A549 (cell line): ENCODE data around the gene SLC38A11. TPM values are rescaled to one million over a fixed set of nuclear protein-coding genes. Genes with fewer than 3 reads are reported as not detected.

Experiments
- ATAC-seq, 2 experiments: fragments of 200-7000 bp in 1 of 2; fragments of >200 bp in 1 of 2; cut with Nextera tagmentation in 1 of 2; cut with Tn5 transposase in 1 of 2; 3 replicates each; pipeline versions ENCODE4 v1.8.0 to v1.9.1; 2018 to 2020; ENCODE audit warnings: mild to moderate bottlenecking in 1 of 2, moderate library complexity in 1 of 2
- CTCF ChIA-PET: fragments of 300-600 bp; sonication (Branson Sonifier 250); formaldehyde crosslinking; extraction: SDS; loops from one replicate; lab custom pipeline; 2021; ENCODE audit warnings: antibody characterized with exemption, inconsistent platforms; lab: Yijun Ruan, JAX
- POLR2A ChIA-PET: fragments of 350-600 bp; formaldehyde crosslinking; extraction: SDS; loops from one replicate; lab custom pipeline; 2021; ENCODE audit warnings: antibody characterized with exemption, inconsistent platforms; lab: Yijun Ruan, JAX
- DNase-seq, 2 experiments: peaks; one replicate each; pipeline versions ENCODE4 v3.0.0 to v3.0.0-alpha.2; 2011 to 2016; ENCODE audit warnings: low read depth in 1 of 2, low spot score in 1 of 2
- FAIRE-seq: peaks from 2 replicates; lab custom pipeline; 2011; peaks lifted over from hg19 to GRCh38; lab: Jason Lieb, UNC
- H3K27ac ChIP-seq, 2 experiments: fragments of >200 bp; sonication (Bioruptor Twin); formaldehyde crosslinking; 3 replicates each; pipeline ENCODE4 v1.5.1; 2016 to 2017
- H3K4me1 ChIP-seq: fragments of >200 bp; sonication (Bioruptor Twin); formaldehyde crosslinking; 3 replicates; pipeline ENCODE4 v1.6.1; 2016
- H3K4me2 ChIP-seq: fragments of >200 bp; sonication (Bioruptor Twin); formaldehyde crosslinking; 3 replicates; pipeline ENCODE4 v1.6.1; 2016
- H3K4me3 ChIP-seq: fragments of >200 bp; sonication (Bioruptor Twin); formaldehyde crosslinking; 3 replicates; pipeline ENCODE4 v1.5.1; 2016
- H3K9me3 ChIP-seq: fragments of >200 bp; sonication (Bioruptor Twin); formaldehyde crosslinking; 3 replicates; pipeline ENCODE4 v1.6.1; 2016
- ATOH8 ChIP-seq: fragments of 250-450 bp; sonication (Bioruptor Pico); IDR thresholded peaks from 2 replicates; pipeline ENCODE4 v1.5.0; 2020; ENCODE audit warnings: low read depth, mild to moderate bottlenecking, moderate library complexity
- BHLHE40 ChIP-seq: IDR thresholded peaks from 2 replicates; pipeline ENCODE4 v1.6.1; 2012; ENCODE audit warnings: low read depth, low read length, inconsistent platforms
- CBX8 ChIP-seq: fragments of 200-600 bp; sonication (generic); IDR thresholded peaks from 2 replicates; pipeline ENCODE4 v1.6.1; 2016
- EHF ChIP-seq: fragments of 250-450 bp; sonication (Bioruptor Pico); IDR thresholded peaks from 2 replicates; pipeline ENCODE4 v1.5.0; 2020; ENCODE audit warnings: mild to moderate bottlenecking
- EHMT2 ChIP-seq: fragments of 200-600 bp; sonication (generic); IDR thresholded peaks from 2 replicates; pipeline ENCODE4 v1.6.1; 2016; ENCODE audit warnings: antibody characterized with exemption, low read depth, mild to moderate bottlenecking, moderate library complexity
- ELK1 ChIP-seq: fragments of 150-350 bp; IDR thresholded peaks from 2 replicates; pipeline ENCODE4 v1.6.1; 2014; ENCODE audit warnings: low read depth, mild to moderate bottlenecking, low read length
- ESRRA ChIP-seq: fragments of 150-350 bp; IDR thresholded peaks from 2 replicates; pipeline ENCODE4 v1.6.1; 2014; ENCODE audit warnings: mild to moderate bottlenecking, low read length, borderline replicate concordance
- FOSL2 ChIP-seq, 2 experiments: fragments of 450-650 bp in 1 of 2; fragments of >200 bp in 1 of 2; sonication (Bioruptor Twin) in 1 of 2; formaldehyde crosslinking; IDR thresholded peaks; 2 replicates each; pipeline versions ENCODE4 v1.5.0 to v1.6.1; 2016 to 2020; ENCODE audit warnings: mild to moderate bottlenecking in 1 of 2, moderate library complexity in 1 of 2
- FOXS1 ChIP-seq: fragments of 250-450 bp; sonication (Bioruptor Pico); IDR thresholded peaks from 2 replicates; pipeline ENCODE4 v1.5.0; 2020; ENCODE audit warnings: mild to moderate bottlenecking, moderate library complexity
- HMGXB4 ChIP-seq: fragments of 250-450 bp; sonication (Bioruptor Pico); IDR thresholded peaks from 2 replicates; pipeline ENCODE4 v1.5.0; 2021; ENCODE audit warnings: mild to moderate bottlenecking, moderate library complexity, borderline replicate concordance
- HOXA7 ChIP-seq: fragments of 250-450 bp; sonication (Bioruptor Pico); IDR thresholded peaks from 2 replicates; pipeline ENCODE4 v1.5.0; 2020; ENCODE audit warnings: mild to moderate bottlenecking, moderate library complexity
- HOXB13 ChIP-seq: fragments of 250-450 bp; sonication (Bioruptor Pico); IDR thresholded peaks from 2 replicates; pipeline ENCODE4 v1.5.0; 2020; ENCODE audit warnings: low read depth, mild to moderate bottlenecking, moderate library complexity
- HOXB5 ChIP-seq: fragments of 250-450 bp; sonication (Bioruptor Pico); IDR thresholded peaks from 2 replicates; pipeline ENCODE4 v1.5.0; 2020; ENCODE audit warnings: mild to moderate bottlenecking, moderate library complexity
- KDM5A ChIP-seq: fragments of 200-600 bp; sonication (generic); IDR thresholded peaks from 2 replicates; pipeline ENCODE4 v1.6.1; 2016; ENCODE audit warnings: antibody characterized with exemption, mild to moderate bottlenecking
- MAFK ChIP-seq: fragments of 450-650 bp; IDR thresholded peaks from 2 replicates; pipeline ENCODE4 v1.6.1; 2014; ENCODE audit not compliant: partially characterized antibody
- MAX ChIP-seq: IDR thresholded peaks from 2 replicates; pipeline ENCODE4 v1.6.1; 2012
- MAZ ChIP-seq: fragments of 150-350 bp; IDR thresholded peaks from 2 replicates; pipeline ENCODE4 v1.6.1; 2014; ENCODE audit warnings: antibody characterized with exemption, low read depth, low read length, borderline replicate concordance
- MYC ChIP-seq: IDR thresholded peaks from 2 replicates; pipeline ENCODE4 v1.6.1; 2012; ENCODE audit warnings: mild to moderate bottlenecking, inconsistent platforms, low read length, improper control_type of control experiment, borderline replicate concordance
- PHF8 ChIP-seq: fragments of 200-600 bp; sonication (generic); IDR thresholded peaks from 2 replicates; pipeline ENCODE4 v1.6.1; 2016; ENCODE audit warnings: low read depth, mild to moderate bottlenecking, antibody characterized with exemption, moderate library complexity, borderline replicate concordance
- RARB ChIP-seq: fragments of 250-450 bp; sonication (Bioruptor Pico); IDR thresholded peaks from 2 replicates; pipeline ENCODE4 v1.8.0; 2021; ENCODE audit warnings: mild to moderate bottlenecking, moderate library complexity
- REST ChIP-seq: fragments of 200-600 bp; sonication (generic); IDR thresholded peaks from 2 replicates; pipeline ENCODE4 v1.6.1; 2016; ENCODE audit warnings: antibody characterized with exemption, mild to moderate bottlenecking, moderate library complexity
- RFX5 ChIP-seq: fragments of 450-650 bp; IDR thresholded peaks from 2 replicates; pipeline ENCODE4 v1.7.1; 2014; ENCODE audit warnings: antibody characterized with exemption, mild to moderate bottlenecking, moderate library complexity
- RNF2 ChIP-seq: fragments of 200-600 bp; sonication (generic); IDR thresholded peaks from 2 replicates; pipeline ENCODE4 v1.6.1; 2016; ENCODE audit warnings: low read depth, mild to moderate bottlenecking, antibody characterized with exemption, moderate library complexity, borderline replicate concordance
- SREBF2 ChIP-seq: fragments of 450-650 bp; IDR thresholded peaks from 2 replicates; pipeline ENCODE4 v1.6.1; 2014; ENCODE audit warnings: mild to moderate bottlenecking, moderate library complexity
- ZC3H11A ChIP-seq: fragments of 450-650 bp; IDR thresholded peaks from 2 replicates; pipeline ENCODE4 v1.6.1; 2014; ENCODE audit warnings: antibody characterized with exemption, mild to moderate bottlenecking
- ZNF302 ChIP-seq: fragments of 250-450 bp; sonication (Bioruptor Pico); IDR thresholded peaks from 2 replicates; pipeline ENCODE4 v1.9.0; 2021; ENCODE audit warnings: inconsistent platforms, mild to moderate bottlenecking, moderate library complexity
- WGBS: methylation state at CpG from one replicate; pipeline ENCODE4 v1.1.6; 2017; ENCODE audit errors: missing lambda C conversion rate; 5-methylcytosine and 5-hydroxymethylcytosine counted together
- polyA plus RNA-seq, 4 experiments: library from polyadenylated mRNA; depleted of rRNA in 3 of 4; stranded (reverse); fragments of >200 nt; fragmentation: RNase III in 1 of 4; extraction: RNeasy Plus Mini Kit Qiagen cat#74134 plus additional on column Dnase treatment in 1 of 4; gene quantifications; 2 replicates in 3 of 4; 3 replicates in 1 of 4; pipeline ENCODE4 v1.2.3, GENCODE V29; 2011 to 2017
- TF ChIP-seq, protein P1 (sequence below): fragments of >200 bp; sonication (Bioruptor Twin); formaldehyde crosslinking; IDR thresholded peaks from 3 replicates; pipeline ENCODE4 v1.5.1; 2016
- TF ChIP-seq, protein P2 (sequence below): fragments of 450-650 bp; IDR thresholded peaks from 2 replicates; pipeline ENCODE4 v1.6.1; 2014; ENCODE audit warnings: antibody characterized with exemption

The SLC38A11 gene
- polyA plus RNA-seq, 2 of the 4 experiments (the other 2 are of a cell fraction) = 0.05 to 0.22 TPM

DNA sequence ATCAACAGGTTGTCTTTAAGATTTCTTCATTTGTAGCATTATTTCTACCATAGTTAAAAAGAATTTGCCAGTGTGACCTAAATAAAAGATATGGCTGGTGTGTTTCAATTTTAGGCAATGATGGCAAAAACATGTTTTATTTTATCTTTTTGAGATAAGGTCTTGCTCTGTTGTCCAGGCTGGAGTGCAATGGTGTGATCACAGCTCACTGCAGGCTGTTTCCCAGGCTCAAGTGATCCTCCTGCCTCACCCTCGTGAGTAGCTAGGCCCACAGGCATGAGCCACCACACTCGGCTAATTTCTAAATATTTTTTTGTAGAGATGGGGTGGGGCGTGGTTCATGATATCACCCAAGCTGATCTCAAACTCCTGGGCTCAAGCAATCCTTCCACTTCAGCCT is 66.7 kb downstream of the SLC38A11 start:
- DNase-seq (no peak), FAIRE-seq (no peak), ATAC-seq (no peak)
- no peak overlapping the region for H3K4me3 ChIP-seq
- ChIA-PET POLR2A (no interaction called here), CTCF (interaction anchor here (1.0 kb wide), 1 partner anchor 46 kb away, joined by 3 read pairs; the partner anchor contains the start of gene COBLL1)
- WGBS = 68% methylated on average over 3 of the region's 3 CpGs
- no peaks in the 10 kb centered on the region for H3K4me1 ChIP-seq
- TF ChIP-seq EHMT2 = no peak
- no peak for TF ChIP-seq REST
- TF ChIP-seq, protein P1, sequence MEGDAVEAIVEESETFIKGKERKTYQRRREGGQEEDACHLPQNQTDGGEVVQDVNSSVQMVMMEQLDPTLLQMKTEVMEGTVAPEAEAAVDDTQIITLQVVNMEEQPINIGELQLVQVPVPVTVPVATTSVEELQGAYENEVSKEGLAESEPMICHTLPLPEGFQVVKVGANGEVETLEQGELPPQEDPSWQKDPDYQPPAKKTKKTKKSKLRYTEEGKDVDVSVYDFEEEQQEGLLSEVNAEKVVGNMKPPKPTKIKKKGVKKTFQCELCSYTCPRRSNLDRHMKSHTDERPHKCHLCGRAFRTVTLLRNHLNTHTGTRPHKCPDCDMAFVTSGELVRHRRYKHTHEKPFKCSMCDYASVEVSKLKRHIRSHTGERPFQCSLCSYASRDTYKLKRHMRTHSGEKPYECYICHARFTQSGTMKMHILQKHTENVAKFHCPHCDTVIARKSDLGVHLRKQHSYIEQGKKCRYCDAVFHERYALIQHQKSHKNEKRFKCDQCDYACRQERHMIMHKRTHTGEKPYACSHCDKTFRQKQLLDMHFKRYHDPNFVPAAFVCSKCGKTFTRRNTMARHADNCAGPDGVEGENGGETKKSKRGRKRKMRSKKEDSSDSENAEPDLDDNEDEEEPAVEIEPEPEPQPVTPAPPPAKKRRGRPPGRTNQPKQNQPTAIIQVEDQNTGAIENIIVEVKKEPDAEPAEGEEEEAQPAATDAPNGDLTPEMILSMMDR = no peak
- TF ChIP-seq KDM5A = no peak
- no peak for TF ChIP-seq ELK1
- TF ChIP-seq, protein P2, sequence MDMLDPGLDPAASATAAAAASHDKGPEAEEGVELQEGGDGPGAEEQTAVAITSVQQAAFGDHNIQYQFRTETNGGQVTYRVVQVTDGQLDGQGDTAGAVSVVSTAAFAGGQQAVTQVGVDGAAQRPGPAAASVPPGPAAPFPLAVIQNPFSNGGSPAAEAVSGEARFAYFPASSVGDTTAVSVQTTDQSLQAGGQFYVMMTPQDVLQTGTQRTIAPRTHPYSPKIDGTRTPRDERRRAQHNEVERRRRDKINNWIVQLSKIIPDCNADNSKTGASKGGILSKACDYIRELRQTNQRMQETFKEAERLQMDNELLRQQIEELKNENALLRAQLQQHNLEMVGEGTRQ = no peak
- no peak for TF ChIP-seq RNF2
- TF ChIP-seq PHF8 = no peak
- TF ChIP-seq ZC3H11A = no peak
- no peak for TF ChIP-seq HOXB13
- no peak for TF ChIP-seq FOSL2 (IDR thresholded peaks at IDR 0.05)
- no peak for TF ChIP-seq FOSL2 (CRISPR knock-in tag; IDR thresholded peaks at IDR 0.05)
- no peak for TF ChIP-seq MAX
- TF ChIP-seq SREBF2 = no peak
- no peak for TF ChIP-seq FOXS1 (CRISPR knock-in tag)
- no peak for TF ChIP-seq MAZ
- no peak for TF ChIP-seq ATOH8
- no peak overlapping the region for H3K27ac ChIP-seq
- no peak overlapping the region for H3K4me2 ChIP-seq
- no peaks in the 10 kb centered on the region for H3K9me3 ChIP-seq

- no peaks in the 10 kb centered on the region for H3K9me3 ChIP-seq
- no peak overlapping the region for H3K4me3 ChIP-seq
- ATAC-seq (no peak), FAIRE-seq (no peak), DNase-seq (no peak)
- no peak overlapping the region for H3K27ac ChIP-seq
- CTCF ChIA-PET = no interaction called here
- H3K4me2 ChIP-seq = no peak overlapping the region
- 45% methylated on average over 4 of the region's 4 CpGs for WGBS
- POLR2A ChIA-PET = no interaction called here
- no peaks in the 10 kb centered on the region for H3K4me1 ChIP-seq
- TF ChIP-seq HOXB5 (no peak), RARB (CRISPR knock-in tag) (no peak), CBX8 (no peak), MAFK (no peak), ESRRA (no peak), ZNF302 (CRISPR knock-in tag) (no peak), MYC (no peak), RFX5 (no peak), BHLHE40 (no peak), EHF (CRISPR knock-in tag) (no peak), ZC3H11A (no peak), HOXA7 (CRISPR knock-in tag) (no peak), HMGXB4 (no peak)
Measured at GRCh38 chr2:164887434-164888144, 67.7 kb downstream of the SLC38A11 start.
